NOMO-1 treated with dmso at 0.1 percent for 144 hours (cell line): ENCODE measurements around the gene ARMCX6.
"Not testable (repeated sequence)": the region's sequence is repeated elsewhere in the genome, so short reads cannot be mapped to it uniquely, and the experiment has no call there.

Source experiments
- DNase-seq: peaks from one replicate; lab custom pipeline; 2025; ENCODE audit not compliant: unreplicated experiment; lab: John Stamatoyannopoulos, UW

Gene ARMCX6

DNA sequence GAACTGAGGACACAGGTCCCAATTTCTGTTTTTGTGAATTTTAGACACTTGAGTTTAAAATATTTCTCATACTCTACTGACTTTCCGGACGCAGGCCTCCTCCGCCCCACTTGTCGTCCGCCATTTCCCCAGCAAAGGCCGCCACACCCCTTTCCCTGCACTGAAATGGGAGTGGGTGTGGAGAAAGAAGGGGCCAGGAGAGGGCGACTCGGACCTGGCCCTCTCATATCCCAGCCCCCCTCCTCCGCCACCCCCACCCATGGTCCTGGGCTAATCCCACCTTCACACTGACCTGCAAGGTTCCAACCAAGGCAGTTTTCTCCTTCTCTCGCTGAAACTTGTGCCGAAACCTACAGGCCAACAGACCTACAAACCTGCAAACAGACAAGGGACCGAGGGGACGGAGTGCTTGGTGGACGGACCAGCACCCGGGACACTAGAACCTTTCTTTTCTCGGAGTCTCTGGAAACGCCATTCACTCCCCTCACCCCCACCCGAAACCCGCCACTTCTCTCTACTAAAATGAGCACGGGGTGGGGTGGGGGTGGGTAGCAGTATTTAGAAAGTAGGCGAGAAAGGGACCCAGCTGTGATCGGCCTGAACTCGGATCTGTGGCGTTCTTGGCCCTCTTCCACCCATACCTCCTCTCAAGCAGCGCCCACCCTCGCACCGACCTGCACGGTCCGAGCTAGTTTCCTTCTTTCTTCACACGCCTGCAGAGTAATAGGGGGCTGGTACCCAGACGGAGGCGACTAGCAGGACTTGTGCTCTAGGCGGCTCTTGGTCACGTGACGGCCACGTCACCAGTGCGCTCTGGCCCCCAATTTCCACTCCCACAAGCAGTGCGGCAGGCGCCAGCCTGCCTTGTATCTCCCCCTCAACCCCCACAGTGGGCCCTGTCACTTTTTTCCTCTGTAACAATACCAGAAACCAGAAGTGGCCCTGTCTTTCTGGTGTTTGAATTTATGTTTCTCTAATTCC is at the start of gene ARMCX6:
TSS of gene ARMCX6 (minus strand) at position 790 of the 981 bp plus-strand sequence. CDS start 1,380 bp downstream, outside the sequence.
- peak; percentile 47 for DNase-seq

- no peak for DNase-seq
These were observed 41.8 kb upstream of the ARMCX6 start, which contains the start of gene ARMCX2 for GRCh38 chrX:101659601-101660063. TSS of gene ARMCX2 (minus strand) at chrX:101659850. CDS start at chrX:101657588, 2,262 bp downstream.

GRCh38 chrX:101658661-101659491 is 41.1 kb upstream of the ARMCX6 start:
- DNase-seq: peak; percentile 9

- no peak for DNase-seq
These were observed 39.7 kb upstream of the ARMCX6 start for GRCh38 chrX:101657495-101657894.

GRCh38 chrX:101656817-101657216 is 39.0 kb upstream of the ARMCX6 start:
- DNase-seq: no peak

GRCh38 chrX:101655534-101655933 is 37.7 kb upstream of the ARMCX6 start:
- no peak for DNase-seq

- DNase-seq: not testable (repeated sequence)
These were observed 29.9 kb upstream of the ARMCX6 start for GRCh38 chrX:101647716-101648115.

DNA sequence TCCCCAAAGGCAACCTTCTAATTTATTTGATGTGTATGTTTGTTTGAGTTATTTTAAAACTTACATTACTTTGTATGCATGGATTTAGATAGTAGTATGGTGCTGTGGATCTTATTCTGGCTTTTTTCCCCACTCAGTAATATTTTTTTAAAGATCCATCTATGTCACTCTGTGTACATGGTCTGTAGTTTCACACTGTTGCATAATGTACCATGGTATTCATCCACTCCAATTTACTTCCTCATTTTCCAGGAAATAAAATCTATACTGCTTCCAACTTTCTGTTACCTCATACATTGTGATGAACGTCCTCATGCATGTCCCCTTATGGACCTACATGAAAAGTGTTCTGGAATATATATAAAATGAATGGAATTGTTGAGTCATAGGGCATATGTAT is 24.3 kb upstream of the ARMCX6 start:
- no peak for DNase-seq

GRCh38 chrX:101639583-101639982 is 21.8 kb upstream of the ARMCX6 start:
- no peak for DNase-seq

- no peak for DNase-seq
These were observed 1.6 kb upstream of the ARMCX6 start for GRCh38 chrX:101619364-101619763.

- no peak for DNase-seq
These were observed 12.1 kb downstream of the ARMCX6 start for GRCh38 chrX:101605728-101606127.

DNA sequence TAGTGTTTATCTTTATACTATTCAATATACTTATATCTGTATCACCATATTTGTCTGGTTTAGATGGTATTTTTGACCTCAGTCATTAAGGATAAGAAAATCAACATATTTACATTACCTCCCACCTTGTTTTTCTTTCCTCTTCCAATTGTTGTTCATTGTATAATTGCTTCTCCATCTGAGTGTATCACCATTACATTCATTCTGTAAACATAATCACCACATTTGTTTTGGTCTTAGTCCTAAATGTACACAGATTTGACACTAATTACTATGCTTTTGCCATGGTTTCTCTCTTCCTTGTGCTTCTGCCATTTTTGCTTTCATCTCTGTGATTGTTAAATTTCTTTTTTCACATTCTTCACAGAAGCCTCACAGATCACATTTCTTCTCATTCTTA is 12.7 kb downstream of the ARMCX6 start:
- DNase-seq: no peak

GRCh38 chrX:101602077-101602476 is 15.7 kb downstream of the ARMCX6 start:
- DNase-seq: no peak

- DNase-seq: not testable (repeated sequence)
These were observed 18.2 kb downstream of the ARMCX6 start for GRCh38 chrX:101599592-101599991.

DNA sequence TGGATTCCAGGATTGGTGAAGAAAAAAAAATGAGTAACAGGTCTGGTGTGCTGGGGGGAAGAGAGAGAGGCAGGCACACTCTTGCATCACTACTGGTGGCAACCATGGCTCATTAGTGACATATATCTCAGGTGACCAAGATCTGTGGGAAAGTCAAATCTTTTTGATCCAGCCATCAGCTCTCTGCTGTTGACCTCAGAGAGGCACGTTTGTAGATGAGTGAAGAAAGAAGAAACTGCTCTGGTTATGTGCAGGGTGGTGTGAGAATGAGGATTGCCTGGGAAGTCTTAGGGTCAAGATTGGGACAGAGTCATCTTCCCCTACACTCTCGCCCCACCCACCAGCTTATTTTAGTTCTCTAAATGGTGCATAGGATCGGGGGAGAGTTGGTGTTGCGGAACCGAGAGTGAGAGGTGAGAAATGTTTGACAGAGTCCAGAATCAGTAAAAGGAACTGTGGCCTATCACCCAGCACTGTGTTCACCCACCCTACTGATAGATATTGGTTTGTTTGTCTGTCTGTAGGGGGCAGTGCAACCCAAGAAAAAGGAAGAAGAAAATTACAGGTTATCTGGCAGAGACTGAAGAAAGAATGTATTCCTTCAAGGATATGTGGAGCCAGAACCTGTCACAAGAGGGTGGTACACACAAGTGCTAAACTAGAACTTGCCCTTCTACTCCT is 21.9 kb downstream of the ARMCX6 start:
- peak; percentile 73 for DNase-seq
